Measurements from ENCODE around the gene AK9.

DNA sequence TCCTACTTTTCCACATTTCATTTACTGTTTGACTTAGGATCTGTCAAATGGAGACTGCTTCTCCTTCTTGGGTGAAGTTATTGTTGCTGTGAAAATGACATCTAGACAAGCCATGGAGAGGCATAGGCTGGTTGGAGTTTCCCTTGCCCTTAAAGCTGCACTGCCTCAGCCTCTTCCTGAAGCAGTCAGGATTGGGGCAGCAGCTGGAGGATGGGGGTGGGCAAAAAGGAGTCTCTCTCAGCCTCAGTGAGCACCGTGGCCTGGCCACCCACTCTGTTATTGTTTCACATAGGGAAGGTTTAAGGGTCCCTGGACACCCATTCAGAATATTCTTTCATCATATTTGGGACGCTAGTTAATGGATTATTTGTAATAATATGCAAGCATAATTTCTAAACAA is 200.3 kb downstream of the AK9 start:
- TF ChIP-seq, protein P1, sequence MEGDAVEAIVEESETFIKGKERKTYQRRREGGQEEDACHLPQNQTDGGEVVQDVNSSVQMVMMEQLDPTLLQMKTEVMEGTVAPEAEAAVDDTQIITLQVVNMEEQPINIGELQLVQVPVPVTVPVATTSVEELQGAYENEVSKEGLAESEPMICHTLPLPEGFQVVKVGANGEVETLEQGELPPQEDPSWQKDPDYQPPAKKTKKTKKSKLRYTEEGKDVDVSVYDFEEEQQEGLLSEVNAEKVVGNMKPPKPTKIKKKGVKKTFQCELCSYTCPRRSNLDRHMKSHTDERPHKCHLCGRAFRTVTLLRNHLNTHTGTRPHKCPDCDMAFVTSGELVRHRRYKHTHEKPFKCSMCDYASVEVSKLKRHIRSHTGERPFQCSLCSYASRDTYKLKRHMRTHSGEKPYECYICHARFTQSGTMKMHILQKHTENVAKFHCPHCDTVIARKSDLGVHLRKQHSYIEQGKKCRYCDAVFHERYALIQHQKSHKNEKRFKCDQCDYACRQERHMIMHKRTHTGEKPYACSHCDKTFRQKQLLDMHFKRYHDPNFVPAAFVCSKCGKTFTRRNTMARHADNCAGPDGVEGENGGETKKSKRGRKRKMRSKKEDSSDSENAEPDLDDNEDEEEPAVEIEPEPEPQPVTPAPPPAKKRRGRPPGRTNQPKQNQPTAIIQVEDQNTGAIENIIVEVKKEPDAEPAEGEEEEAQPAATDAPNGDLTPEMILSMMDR (IDR thresholded peaks at IDR 0.05; ENCODE audit: poor library complexity, severe bottlenecking): no peak
- no peak for TF ChIP-seq TAF1 (IDR thresholded peaks at IDR 0.05; ENCODE audit: low read depth)
- TF ChIP-seq RAD21 (conservative IDR thresholded peaks at IDR 0.05): no peak
- no peak for TF ChIP-seq POLR2AphosphoS5 (IDR thresholded peaks at IDR 0.05)
- no peak for TF ChIP-seq MXI1 (conservative IDR thresholded peaks at IDR 0.05; ENCODE audit: poor library complexity, severe bottlenecking)
- TF ChIP-seq SMC3 (conservative IDR thresholded peaks at IDR 0.05; ENCODE audit: poor library complexity): no peak
- no peak for TF ChIP-seq EZH2 (IDR thresholded peaks at IDR 0.05; ENCODE audit: borderline replicate concordance, insufficient read depth, low read length, poor library complexity, severe bottlenecking)
- TF ChIP-seq, protein P2, sequence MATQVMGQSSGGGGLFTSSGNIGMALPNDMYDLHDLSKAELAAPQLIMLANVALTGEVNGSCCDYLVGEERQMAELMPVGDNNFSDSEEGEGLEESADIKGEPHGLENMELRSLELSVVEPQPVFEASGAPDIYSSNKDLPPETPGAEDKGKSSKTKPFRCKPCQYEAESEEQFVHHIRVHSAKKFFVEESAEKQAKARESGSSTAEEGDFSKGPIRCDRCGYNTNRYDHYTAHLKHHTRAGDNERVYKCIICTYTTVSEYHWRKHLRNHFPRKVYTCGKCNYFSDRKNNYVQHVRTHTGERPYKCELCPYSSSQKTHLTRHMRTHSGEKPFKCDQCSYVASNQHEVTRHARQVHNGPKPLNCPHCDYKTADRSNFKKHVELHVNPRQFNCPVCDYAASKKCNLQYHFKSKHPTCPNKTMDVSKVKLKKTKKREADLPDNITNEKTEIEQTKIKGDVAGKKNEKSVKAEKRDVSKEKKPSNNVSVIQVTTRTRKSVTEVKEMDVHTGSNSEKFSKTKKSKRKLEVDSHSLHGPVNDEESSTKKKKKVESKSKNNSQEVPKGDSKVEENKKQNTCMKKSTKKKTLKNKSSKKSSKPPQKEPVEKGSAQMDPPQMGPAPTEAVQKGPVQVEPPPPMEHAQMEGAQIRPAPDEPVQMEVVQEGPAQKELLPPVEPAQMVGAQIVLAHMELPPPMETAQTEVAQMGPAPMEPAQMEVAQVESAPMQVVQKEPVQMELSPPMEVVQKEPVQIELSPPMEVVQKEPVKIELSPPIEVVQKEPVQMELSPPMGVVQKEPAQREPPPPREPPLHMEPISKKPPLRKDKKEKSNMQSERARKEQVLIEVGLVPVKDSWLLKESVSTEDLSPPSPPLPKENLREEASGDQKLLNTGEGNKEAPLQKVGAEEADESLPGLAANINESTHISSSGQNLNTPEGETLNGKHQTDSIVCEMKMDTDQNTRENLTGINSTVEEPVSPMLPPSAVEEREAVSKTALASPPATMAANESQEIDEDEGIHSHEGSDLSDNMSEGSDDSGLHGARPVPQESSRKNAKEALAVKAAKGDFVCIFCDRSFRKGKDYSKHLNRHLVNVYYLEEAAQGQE (IDR thresholded peaks at IDR 0.05; ENCODE audit: borderline replicate concordance): no peak
- TF ChIP-seq EP300 (conservative IDR thresholded peaks at IDR 0.05; ENCODE audit: poor library complexity, severe bottlenecking): no peak

Data from neural cell (in vitro differentiated cells).